ENCODE data around the gene CD2AP. TPM values are rescaled to one million over a fixed set of nuclear protein-coding genes. Genes with fewer than 3 reads are reported as not detected.

Gene CD2AP
- total and polyA plus RNA-seq, 9 of the 15 experiments (the other 6 are each of a cell fraction or from before 2014, with no cell fraction given) = 9.4 to 69.7 (median 38.7) TPM

DNA sequence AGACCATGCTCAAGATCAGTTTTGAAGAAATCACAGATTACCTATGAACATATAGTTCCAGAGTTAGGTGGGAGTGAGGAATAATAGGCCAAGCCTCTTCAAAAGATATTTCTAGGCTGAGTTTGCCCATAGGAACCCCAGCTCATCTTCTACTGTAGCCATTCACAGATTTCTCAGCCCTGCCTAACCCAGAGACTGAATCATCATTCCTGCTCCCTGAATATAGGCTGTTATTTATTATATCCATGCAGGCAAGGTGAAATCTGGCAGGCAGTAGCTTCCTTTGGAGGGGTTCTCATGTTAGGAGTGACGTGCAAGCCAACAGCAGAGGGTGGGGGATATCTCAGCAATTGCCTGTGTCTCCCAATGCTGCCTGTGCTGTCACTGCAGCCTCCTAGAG is 195.2 kb downstream of the CD2AP start:
- intact Hi-C loops (cut with micrococcal nuclease) = no loop called here
- 0% methylated on average over 1 of the region's 1 CpG for WGBS (ENCODE audit: insufficient coverage, low coverage, missing lambda C conversion rate)
- H3K4me2 ChIP-seq (ENCODE audit: insufficient read depth, low read length) = no peak overlapping the region
- H3K27ac ChIP-seq (ENCODE audit: extremely low read depth, low read depth, low read length) = no peak overlapping the region
- in situ Hi-C loops (cut with MboI) = no loop called here
- no TSS peak for BruUV-seq (replicated peaks)
- DNase-seq (ENCODE audit: extremely low read depth in 1 of 4, low spot score in 3 of 4) (no peak), ATAC-seq (no peak), FAIRE-seq (no peak)
- H3K9me1 ChIP-seq (ENCODE audit: control insufficient read depth, insufficient read depth, low read length) = no peaks in the 10 kb centered on the region
- no peaks in the 10 kb centered on the region; a peak in 2 of 5 replicates for H3K27me3 ChIP-seq (ENCODE audit: control insufficient read depth in 2 of 2, insufficient read depth in 2 of 2, low read length in 2 of 2)
- no peaks in the 10 kb centered on the region for H3K9me3 ChIP-seq (replicated peaks; ENCODE audit: control insufficient read depth, insufficient read depth, low read depth, low read length)
- H4K20me1 ChIP-seq (replicated peaks; ENCODE audit: control insufficient read depth, insufficient read depth, low read length) = no peaks in the 10 kb centered on the region
- TF ChIP-seq RAD51 (IDR thresholded peaks at IDR 0.05; ENCODE audit: borderline replicate concordance, low read depth) (no peak), HDAC6 (IDR thresholded peaks at IDR 0.05; ENCODE audit: low read depth, low read length) (no peak), ZNF780A (CRISPR knock-in tag; IDR thresholded peaks at IDR 0.05) (no peak), ARNT (IDR thresholded peaks at IDR 0.05) (no peak), MTA1 (IDR thresholded peaks at IDR 0.05; ENCODE audit: borderline replicate concordance) (no peak), ZNF766 (CRISPR knock-in tag; conservative IDR thresholded peaks at IDR 0.05) (no peak), CHD2 (IDR thresholded peaks at IDR 0.05; ENCODE audit: low read depth, low read length) (no peak), SMC3 (conservative IDR thresholded peaks at IDR 0.05; ENCODE audit: insufficient read depth, low read depth, low read length) (no peak), DACH1 (IDR thresholded peaks at IDR 0.05; ENCODE audit: partially characterized antibody) (no peak), SETDB1 (IDR thresholded peaks at IDR 0.05; ENCODE audit: low read length) (no peak), ZNF586 (CRISPR knock-in tag; conservative IDR thresholded peaks at IDR 0.05) (no peak)
- TF ChIP-seq, protein P1, sequence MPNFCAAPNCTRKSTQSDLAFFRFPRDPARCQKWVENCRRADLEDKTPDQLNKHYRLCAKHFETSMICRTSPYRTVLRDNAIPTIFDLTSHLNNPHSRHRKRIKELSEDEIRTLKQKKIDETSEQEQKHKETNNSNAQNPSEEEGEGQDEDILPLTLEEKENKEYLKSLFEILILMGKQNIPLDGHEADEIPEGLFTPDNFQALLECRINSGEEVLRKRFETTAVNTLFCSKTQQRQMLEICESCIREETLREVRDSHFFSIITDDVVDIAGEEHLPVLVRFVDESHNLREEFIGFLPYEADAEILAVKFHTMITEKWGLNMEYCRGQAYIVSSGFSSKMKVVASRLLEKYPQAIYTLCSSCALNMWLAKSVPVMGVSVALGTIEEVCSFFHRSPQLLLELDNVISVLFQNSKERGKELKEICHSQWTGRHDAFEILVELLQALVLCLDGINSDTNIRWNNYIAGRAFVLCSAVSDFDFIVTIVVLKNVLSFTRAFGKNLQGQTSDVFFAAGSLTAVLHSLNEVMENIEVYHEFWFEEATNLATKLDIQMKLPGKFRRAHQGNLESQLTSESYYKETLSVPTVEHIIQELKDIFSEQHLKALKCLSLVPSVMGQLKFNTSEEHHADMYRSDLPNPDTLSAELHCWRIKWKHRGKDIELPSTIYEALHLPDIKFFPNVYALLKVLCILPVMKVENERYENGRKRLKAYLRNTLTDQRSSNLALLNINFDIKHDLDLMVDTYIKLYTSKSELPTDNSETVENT (CRISPR knock-in tag; IDR thresholded peaks at IDR 0.05) = no peak
- H3K36me3 ChIP-seq (ENCODE audit: control insufficient read depth, insufficient read depth, low read length) = no peaks in the 10 kb centered on the region
- CTCF ChIA-PET (ENCODE audit: low intra/inter-chr PET ratio) = interaction anchor here (0.6 kb wide), 1 partner anchor 38 kb away, joined by 3 read pairs; no protein-coding TSS in a partner anchor
- H3K9ac ChIP-seq (ENCODE audit: insufficient read depth in 1 of 2, low read depth in 2 of 2, low read length in 2 of 2) = no peak overlapping the region
- no peaks in the 10 kb centered on the region for H3K79me2 ChIP-seq (ENCODE audit: control insufficient read depth, insufficient read depth, low read length)
- no peak overlapping the region for H3K4me3 ChIP-seq
- no peak overlapping the region for H2AFZ ChIP-seq (ENCODE audit: low read depth, low read length)
- no peaks in the 10 kb centered on the region for H3K4me1 ChIP-seq (replicated peaks in 1 of 2; ENCODE audit: control insufficient read depth in 2 of 2, insufficient read depth in 2 of 2, low read length in 2 of 2)
- POLR2A ChIA-PET = interaction anchor here (1.6 kb wide), 1 partner anchor 10 kb away, joined by 3 read pairs; no protein-coding TSS in a partner anchor
